Liver (tissue), 4 donors: Measurements from ENCODE around the gene KCNA4. TPM values are rescaled to one million over a fixed set of nuclear protein-coding genes. Genes with fewer than 3 reads are reported as not detected.

ENCODE experiments used
- polyA plus RNA-seq, 2 donors: library from polyadenylated mRNA; stranded (reverse) in 1 of 2; unstranded in 1 of 2; fragments of 200-250 nt in 1 of 2; fragments of >200 nt in 1 of 2; fragmentation: Nextera tagmentation in 1 of 2; extraction: Ambion mirVana in 1 of 2; gene quantifications; one replicate each; pipeline versions ENCODE4 v1.2.1 to v1.2.3, GENCODE V29; 2013 to 2015
- total RNA-seq, 2 donors: library from RNA; depleted of rRNA; stranded (reverse); fragments of >200 nt; gene quantifications; one replicate each; pipeline ENCODE4 v1.2.3, GENCODE V29; 2014
- donor health status: healthy.
- donor health status: healthy.
- donor health status: healthy.

The KCNA4 gene
- total and polyA plus RNA-seq, 4 donors, result 0.05 to 0.59 TPM; not detected in 2

Other genes with a start within 250 kb of the KCNA4 start
- not detected for gene FSHB, start 214.0 kb upstream of the KCNA4 start, total RNA-seq
- not detected for gene FSHB, start 214.0 kb upstream of the KCNA4 start, polyA plus RNA-seq